Stimulated activated CD4-positive, alpha-beta T cell treated with anti-CD3 and anti-CD28 coated beads, TNF-alpha, amount 100 ng/mL, for 4 hours (primary cell): Measurements from ENCODE around the gene KLHL10.

Source experiments
- DNase-seq, 3 experiments: peaks; one replicate each; pipeline ENCODE4 v3.0.0-alpha.2; 2020; ENCODE audit warnings: low read depth in 3 of 3

KLHL10 gene

GRCh38 chr17:41837761-41838538, at the start of gene KLHL10:
TSS of gene KLHL10 (plus strand) at chr17:41837825. CDS start at chr17:41837933, 108 bp downstream.
- no peak for DNase-seq

GRCh38 chr17:41792845-41793783, 44.5 kb upstream of the KLHL10 start:
- no peak for DNase-seq

GRCh38 chr17:41793784-41794539, 43.7 kb upstream of the KLHL10 start:
- no peak for DNase-seq

GRCh38 chr17:41794540-41794975, 43.1 kb upstream of the KLHL10 start:
- no peak for DNase-seq

GRCh38 chr17:41796121-41796895, 41.3 kb upstream of the KLHL10 start:
- no peak for DNase-seq

- DNase-seq, result no peak
Observed at GRCh38 chr17:41797377-41797776, 40.2 kb upstream of the KLHL10 start.

GRCh38 chr17:41799366-41799765, 38.3 kb upstream of the KLHL10 start:
- no peak for DNase-seq

- no peak for DNase-seq
Observed at GRCh38 chr17:41800601-41801373, 36.8 kb upstream of the KLHL10 start.

GRCh38 chr17:41801374-41802271, 36.0 kb upstream of the KLHL10 start:
- peak; percentile 46 to 67 (median 59) for DNase-seq

GRCh38 chr17:41803049-41804020, 34.3 kb upstream of the KLHL10 start:
- no peak for DNase-seq

- DNase-seq, result no peak
Observed at GRCh38 chr17:41806685-41807445, 30.8 kb upstream of the KLHL10 start.

GRCh38 chr17:41810659-41811548, 26.7 kb upstream of the KLHL10 start:
- DNase-seq, result peak in 1 of 3 experiments; percentile 27

GRCh38 chr17:41811549-41812380, 25.9 kb upstream of the KLHL10 start, which contains the start of gene P3H4:
TSS of gene P3H4 (minus strand) at chr17:41811949. CDS start at chr17:41811915, 34 bp downstream.
- peak; percentile 44 to 61 (median 58) for DNase-seq

- no peak for DNase-seq
Observed at GRCh38 chr17:41812381-41813151, 25.1 kb upstream of the KLHL10 start, which contains the start of gene FKBP10. TSS of gene FKBP10 (plus strand) at chr17:41813004. CDS start at chr17:41813035, 31 bp downstream.
